Measurements from ENCODE around the gene NEK6.

The NEK6 gene

GRCh38 chr9:124212381-124213050 lies 45.2 kb upstream of the NEK6 start:
- TF ChIP-seq CEBPB (IDR thresholded peaks at IDR 0.05) = no peak
- no peak for TF ChIP-seq TCF12 (IDR thresholded peaks at IDR 0.05; ENCODE audit: low read depth)
- no peak for TF ChIP-seq NFIC (IDR thresholded peaks at IDR 0.05)
- TF ChIP-seq TAF1 (IDR thresholded peaks at IDR 0.05; ENCODE audit: low read depth) = no peak
- TF ChIP-seq ZBTB7A (IDR thresholded peaks at IDR 0.05; ENCODE audit: low read depth) = no peak
- no peak for TF ChIP-seq EP300 (IDR thresholded peaks at IDR 0.05; ENCODE audit: borderline replicate concordance)
- TF ChIP-seq, protein P1, sequence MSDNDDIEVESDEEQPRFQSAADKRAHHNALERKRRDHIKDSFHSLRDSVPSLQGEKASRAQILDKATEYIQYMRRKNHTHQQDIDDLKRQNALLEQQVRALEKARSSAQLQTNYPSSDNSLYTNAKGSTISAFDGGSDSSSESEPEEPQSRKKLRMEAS (IDR thresholded peaks at IDR 0.05) = no peak
- TF ChIP-seq TEAD4 (IDR thresholded peaks at IDR 0.05) = no peak
- TF ChIP-seq RAD21 (IDR thresholded peaks at IDR 0.05; ENCODE audit: low read depth) = no peak
- no peak for TF ChIP-seq EGR1 (IDR thresholded peaks at IDR 0.05)
- no peak for TF ChIP-seq FOXM1 (IDR thresholded peaks at IDR 0.05; ENCODE audit: borderline replicate concordance, low read depth)
- TF ChIP-seq CREB1 (IDR thresholded peaks at IDR 0.05; ENCODE audit: low read depth) = no peak

DNA sequence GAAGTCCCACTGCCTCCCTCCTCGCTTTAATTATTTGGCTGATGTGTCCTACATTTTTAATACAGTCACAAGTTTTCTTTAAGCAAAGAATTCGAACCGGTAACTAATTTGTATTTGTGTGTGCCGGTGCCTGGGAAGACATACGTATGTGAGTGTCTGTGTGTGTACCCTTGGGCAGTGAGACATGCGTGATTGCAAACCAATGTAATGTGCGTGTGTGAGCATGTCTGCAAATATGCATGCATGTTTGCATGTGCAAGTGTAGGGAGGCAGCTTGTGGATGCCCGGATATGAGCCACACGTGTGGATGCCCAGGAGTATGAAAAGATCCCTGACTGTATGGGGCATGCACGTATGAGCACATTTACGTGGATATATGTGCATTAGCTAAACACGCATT lies 44.4 kb upstream of the NEK6 start:
- TF ChIP-seq RAD21 (IDR thresholded peaks at IDR 0.05; ENCODE audit: low read depth) = no peak
- no peak for TF ChIP-seq EP300 (IDR thresholded peaks at IDR 0.05; ENCODE audit: borderline replicate concordance)
- no peak for TF ChIP-seq ZBTB7A (IDR thresholded peaks at IDR 0.05; ENCODE audit: low read depth)

- TF ChIP-seq YY1 (IDR thresholded peaks at IDR 0.05; ENCODE audit: low read depth) = no peak
- TF ChIP-seq NFIC (IDR thresholded peaks at IDR 0.05) = no peak
- no peak for TF ChIP-seq CREB1 (IDR thresholded peaks at IDR 0.05; ENCODE audit: low read depth)
- TF ChIP-seq ZBTB7A (IDR thresholded peaks at IDR 0.05; ENCODE audit: low read depth) = no peak
- TF ChIP-seq, protein P2, sequence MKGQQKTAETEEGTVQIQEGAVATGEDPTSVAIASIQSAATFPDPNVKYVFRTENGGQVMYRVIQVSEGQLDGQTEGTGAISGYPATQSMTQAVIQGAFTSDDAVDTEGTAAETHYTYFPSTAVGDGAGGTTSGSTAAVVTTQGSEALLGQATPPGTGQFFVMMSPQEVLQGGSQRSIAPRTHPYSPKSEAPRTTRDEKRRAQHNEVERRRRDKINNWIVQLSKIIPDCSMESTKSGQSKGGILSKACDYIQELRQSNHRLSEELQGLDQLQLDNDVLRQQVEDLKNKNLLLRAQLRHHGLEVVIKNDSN (IDR thresholded peaks at IDR 0.05) = no peak
Observed at GRCh38 chr9:124214116-124214515, 43.6 kb upstream of the NEK6 start.

DNA sequence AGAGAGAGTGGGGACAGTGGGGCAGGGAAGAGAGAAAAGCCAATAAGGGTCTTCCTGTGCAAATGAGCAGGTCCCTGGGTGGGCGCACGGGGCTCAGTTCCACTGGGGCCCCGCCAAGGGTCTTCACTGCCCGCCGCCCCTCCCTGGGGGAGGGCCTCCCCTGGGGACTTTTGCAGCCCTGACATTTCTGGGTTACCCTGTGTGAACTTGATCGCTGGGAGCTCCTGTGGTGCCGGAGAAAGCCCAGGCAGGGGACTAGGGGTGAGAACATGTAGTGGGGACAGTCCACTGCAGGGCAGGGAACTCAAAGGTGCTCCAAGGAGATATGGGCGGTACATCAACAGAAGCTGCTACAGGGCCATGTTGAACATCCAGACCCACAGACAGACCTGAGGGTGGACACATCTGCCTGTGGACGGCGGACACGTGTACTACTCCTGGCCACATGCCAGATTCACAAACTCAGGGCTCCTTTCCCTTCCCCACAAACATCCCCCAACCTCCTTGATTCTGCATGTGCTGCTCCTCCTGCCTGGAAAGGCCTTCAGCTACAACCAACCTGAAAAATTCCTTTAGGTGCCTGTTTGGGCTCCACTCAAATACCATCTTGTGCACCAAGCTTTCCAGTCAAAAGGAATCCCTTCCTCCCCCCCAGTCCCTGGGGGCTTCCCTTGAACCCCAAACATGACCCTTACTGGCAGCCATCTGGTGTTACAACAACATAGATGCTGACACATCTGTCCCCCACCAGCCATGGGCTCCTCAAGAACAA lies 43.0 kb upstream of the NEK6 start:
- TF ChIP-seq, protein P2 (IDR thresholded peaks at IDR 0.05) = no peak
- TF ChIP-seq YY1 (IDR thresholded peaks at IDR 0.05; ENCODE audit: low read depth) = no peak
- no peak for TF ChIP-seq NFIC (IDR thresholded peaks at IDR 0.05)
- no peak for TF ChIP-seq TAF1 (IDR thresholded peaks at IDR 0.05; ENCODE audit: low read depth)
- TF ChIP-seq TEAD4 (IDR thresholded peaks at IDR 0.05) = no peak
- no peak for TF ChIP-seq CEBPB (IDR thresholded peaks at IDR 0.05)

DNA sequence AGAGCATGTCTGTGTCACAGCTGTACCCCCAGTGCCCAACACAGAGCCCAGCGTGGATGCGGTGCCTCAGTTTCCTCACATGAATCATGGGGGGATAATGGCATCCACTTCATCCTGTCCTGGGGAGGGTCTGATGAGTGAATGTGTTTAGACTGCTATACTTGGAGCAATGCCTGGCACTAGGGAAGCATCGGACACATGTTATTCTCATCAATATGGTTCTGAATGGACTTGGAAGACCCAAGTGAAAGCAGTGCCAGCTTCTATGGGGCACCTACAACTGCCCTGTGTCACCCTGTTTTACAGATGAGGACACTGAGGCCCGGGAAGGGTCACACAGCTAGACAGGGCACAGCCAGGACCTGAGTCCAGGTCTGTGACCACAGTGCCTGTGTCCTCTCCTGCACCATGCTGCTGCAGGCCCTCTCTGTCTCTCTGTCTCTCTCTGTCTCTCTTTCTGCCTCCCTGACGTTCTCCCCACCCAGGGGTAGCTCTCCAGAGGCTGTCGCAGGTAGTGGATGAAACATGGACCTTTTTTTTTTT lies 42.3 kb upstream of the NEK6 start:
- TF ChIP-seq, protein P1 (IDR thresholded peaks at IDR 0.05) = no peak
- TF ChIP-seq, protein P2 (IDR thresholded peaks at IDR 0.05) = no peak
- TF ChIP-seq TEAD4 (IDR thresholded peaks at IDR 0.05) (no peak), TCF12 (IDR thresholded peaks at IDR 0.05; ENCODE audit: low read depth) (no peak), YY1 (IDR thresholded peaks at IDR 0.05; ENCODE audit: low read depth) (no peak), ZBTB7A (IDR thresholded peaks at IDR 0.05; ENCODE audit: low read depth) (no peak), TAF1 (IDR thresholded peaks at IDR 0.05; ENCODE audit: low read depth) (no peak), NFIC (IDR thresholded peaks at IDR 0.05) (no peak), EGR1 (IDR thresholded peaks at IDR 0.05) (no peak), EP300 (IDR thresholded peaks at IDR 0.05; ENCODE audit: borderline replicate concordance) (no peak), RAD21 (IDR thresholded peaks at IDR 0.05; ENCODE audit: low read depth) (no peak), FOXM1 (IDR thresholded peaks at IDR 0.05; ENCODE audit: borderline replicate concordance, low read depth) (no peak)
- TF ChIP-seq, protein P3, sequence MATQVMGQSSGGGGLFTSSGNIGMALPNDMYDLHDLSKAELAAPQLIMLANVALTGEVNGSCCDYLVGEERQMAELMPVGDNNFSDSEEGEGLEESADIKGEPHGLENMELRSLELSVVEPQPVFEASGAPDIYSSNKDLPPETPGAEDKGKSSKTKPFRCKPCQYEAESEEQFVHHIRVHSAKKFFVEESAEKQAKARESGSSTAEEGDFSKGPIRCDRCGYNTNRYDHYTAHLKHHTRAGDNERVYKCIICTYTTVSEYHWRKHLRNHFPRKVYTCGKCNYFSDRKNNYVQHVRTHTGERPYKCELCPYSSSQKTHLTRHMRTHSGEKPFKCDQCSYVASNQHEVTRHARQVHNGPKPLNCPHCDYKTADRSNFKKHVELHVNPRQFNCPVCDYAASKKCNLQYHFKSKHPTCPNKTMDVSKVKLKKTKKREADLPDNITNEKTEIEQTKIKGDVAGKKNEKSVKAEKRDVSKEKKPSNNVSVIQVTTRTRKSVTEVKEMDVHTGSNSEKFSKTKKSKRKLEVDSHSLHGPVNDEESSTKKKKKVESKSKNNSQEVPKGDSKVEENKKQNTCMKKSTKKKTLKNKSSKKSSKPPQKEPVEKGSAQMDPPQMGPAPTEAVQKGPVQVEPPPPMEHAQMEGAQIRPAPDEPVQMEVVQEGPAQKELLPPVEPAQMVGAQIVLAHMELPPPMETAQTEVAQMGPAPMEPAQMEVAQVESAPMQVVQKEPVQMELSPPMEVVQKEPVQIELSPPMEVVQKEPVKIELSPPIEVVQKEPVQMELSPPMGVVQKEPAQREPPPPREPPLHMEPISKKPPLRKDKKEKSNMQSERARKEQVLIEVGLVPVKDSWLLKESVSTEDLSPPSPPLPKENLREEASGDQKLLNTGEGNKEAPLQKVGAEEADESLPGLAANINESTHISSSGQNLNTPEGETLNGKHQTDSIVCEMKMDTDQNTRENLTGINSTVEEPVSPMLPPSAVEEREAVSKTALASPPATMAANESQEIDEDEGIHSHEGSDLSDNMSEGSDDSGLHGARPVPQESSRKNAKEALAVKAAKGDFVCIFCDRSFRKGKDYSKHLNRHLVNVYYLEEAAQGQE (IDR thresholded peaks at IDR 0.05; ENCODE audit: low read depth) = no peak

GRCh38 chr9:124215956-124216355 lies 41.8 kb upstream of the NEK6 start:
- TF ChIP-seq TAF1 (IDR thresholded peaks at IDR 0.05; ENCODE audit: low read depth) (no peak), TCF12 (IDR thresholded peaks at IDR 0.05; ENCODE audit: low read depth) (no peak), FOXM1 (IDR thresholded peaks at IDR 0.05; ENCODE audit: borderline replicate concordance, low read depth) (no peak), CEBPB (IDR thresholded peaks at IDR 0.05) (no peak), EGR1 (IDR thresholded peaks at IDR 0.05) (no peak), CREB1 (IDR thresholded peaks at IDR 0.05; ENCODE audit: low read depth) (no peak), RAD21 (IDR thresholded peaks at IDR 0.05; ENCODE audit: low read depth) (no peak), ZBTB7A (IDR thresholded peaks at IDR 0.05; ENCODE audit: low read depth) (no peak), TEAD4 (IDR thresholded peaks at IDR 0.05) (no peak), NFIC (IDR thresholded peaks at IDR 0.05) (no peak), YY1 (IDR thresholded peaks at IDR 0.05; ENCODE audit: low read depth) (no peak), EP300 (IDR thresholded peaks at IDR 0.05; ENCODE audit: borderline replicate concordance) (no peak)
- TF ChIP-seq, protein P1 (IDR thresholded peaks at IDR 0.05) = no peak
- TF ChIP-seq, protein P3 (IDR thresholded peaks at IDR 0.05; ENCODE audit: low read depth) = no peak
- TF ChIP-seq, protein P2 (IDR thresholded peaks at IDR 0.05) = no peak

Data from Ishikawa (cell line).